GM21717 (cell line): ENCODE measurements around the gene PIAS1.

Experiments
- ATAC-seq: cut with Tn5 transposase; IDR thresholded peaks from one replicate; pipeline ENCODE4 v1.9.1; 2021; ENCODE audit warnings: mild to moderate bottlenecking, moderate library complexity; ENCODE audit not compliant: unreplicated experiment

The PIAS1 gene

DNA sequence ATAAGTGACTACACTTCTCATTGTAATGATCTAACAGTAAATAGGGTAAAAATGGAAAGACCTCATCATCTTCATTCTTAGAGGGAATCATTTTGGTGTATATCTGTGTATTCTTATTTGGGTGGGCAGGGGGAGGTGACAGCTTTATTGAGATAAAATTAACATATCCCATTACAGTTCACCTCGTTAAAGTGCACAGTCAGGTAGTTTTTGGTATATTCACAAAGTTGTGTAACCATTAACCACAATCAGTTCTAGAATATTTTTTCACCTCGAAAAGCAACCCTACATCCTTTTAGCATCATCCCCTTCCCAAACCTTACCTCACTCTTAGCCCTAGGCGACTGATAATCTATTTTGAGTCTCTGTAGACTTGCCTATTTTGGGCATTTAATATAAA, 8.1 kb downstream of the PIAS1 start:
- ATAC-seq = no peak

DNA sequence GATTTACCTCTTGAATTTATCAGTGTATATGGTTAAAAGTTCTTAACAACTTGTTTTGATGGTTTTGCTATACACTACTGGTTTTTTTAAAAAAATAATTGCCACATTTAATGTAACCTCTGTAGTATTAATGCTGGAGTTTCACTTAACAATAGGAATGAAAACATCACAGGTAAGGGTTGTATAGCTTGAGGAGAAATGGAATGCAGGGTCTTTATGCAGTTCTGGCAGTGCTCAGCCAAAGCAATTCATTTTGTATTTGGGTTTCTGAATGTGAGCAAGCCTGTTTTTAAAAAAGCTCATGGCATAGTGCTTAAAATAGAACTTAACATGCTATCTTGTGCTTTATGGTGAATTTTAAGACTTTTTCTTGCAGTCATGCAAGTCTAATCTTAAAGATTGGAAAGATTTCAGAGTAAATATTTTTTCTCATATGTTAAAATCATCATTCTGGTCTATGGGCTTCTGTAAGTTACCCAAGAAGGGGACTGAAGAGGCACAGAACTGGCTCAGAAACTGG, 8.9 kb downstream of the PIAS1 start:
- ATAC-seq = no peak

DNA sequence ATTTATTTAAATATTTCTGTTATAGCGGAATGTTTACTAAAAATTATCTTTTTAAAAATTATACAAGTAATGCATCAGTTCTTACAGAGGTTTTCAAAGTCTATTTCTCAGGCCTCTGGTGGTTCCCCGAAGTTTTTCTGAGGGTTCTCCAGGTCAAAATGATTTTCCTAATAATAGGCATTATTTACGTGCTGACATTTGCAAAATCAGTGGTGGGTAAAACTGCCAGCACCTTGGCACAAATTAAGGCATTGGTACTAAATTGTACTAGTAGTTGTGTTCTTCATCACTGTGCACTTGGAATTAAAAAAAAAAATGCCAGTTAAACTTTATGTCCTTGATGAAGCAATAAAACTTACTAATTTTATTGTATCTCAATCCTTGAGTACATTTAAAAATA, 9.5 kb downstream of the PIAS1 start:
- ATAC-seq = no peak

DNA sequence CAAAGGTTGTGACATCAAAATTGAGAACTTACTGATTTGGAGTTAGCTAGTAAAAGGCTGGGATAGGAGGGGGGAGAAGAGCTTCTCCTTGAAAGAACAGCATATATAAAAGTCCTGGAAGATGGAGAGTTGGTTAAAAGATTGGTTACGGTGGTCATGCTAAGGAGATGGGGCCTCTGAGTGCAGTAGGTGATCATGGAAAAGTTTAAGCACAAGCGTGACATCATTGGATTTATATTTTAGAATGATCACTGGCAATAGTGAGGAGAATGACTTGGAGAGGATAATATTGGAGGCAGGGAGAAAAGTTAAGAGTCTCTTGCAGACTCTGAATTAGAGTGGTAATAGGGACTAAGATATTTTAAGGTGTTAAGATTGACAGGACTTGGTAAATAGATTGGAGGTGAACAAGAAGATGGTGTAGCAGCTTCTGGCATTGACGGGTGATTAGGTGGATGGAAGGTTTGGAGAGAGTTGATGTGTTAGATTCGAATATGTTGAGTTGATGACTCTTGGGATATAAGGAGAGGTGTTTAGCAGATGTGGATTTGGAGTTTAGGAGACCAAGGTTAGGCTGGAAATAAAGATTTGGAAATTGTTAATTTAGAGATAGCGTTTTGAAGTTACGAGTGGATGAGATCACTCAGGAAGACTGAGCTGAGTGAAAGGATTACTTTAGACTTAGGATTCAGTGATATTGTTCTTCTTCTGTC, 19.6 kb downstream of the PIAS1 start:
- no peak for ATAC-seq

DNA sequence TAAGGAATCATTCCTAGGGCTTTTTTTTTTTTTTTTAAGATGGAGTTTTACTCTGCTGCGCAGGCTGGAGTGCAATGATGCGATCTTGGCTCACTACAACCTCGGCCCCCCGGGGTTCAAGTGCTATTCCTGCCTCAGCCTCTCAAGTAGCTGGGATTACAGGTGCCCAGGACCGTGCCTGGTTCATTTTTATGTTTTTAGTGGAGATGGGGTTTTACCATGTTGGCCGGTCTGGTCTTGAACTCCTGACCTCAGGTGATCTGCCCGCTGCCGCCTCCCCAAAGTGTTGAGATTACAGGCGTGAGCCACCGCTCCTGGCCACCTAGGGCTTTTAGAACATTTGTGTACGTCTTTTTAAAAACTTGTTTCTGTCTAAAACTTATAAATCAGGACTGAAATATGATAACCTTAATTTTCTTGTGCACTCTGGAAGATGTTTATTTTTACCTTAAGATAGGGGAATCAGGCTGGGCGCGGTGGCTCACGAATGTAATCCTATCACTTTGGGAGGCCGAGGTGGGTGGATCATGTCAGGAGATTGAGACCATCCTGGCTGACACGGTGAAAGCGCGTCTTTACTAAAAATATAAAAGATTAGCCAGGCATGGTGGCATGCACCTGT, 21.8 kb downstream of the PIAS1 start:
- ATAC-seq = no peak

GRCh38 chr15:68078365-68078764, 24.2 kb downstream of the PIAS1 start:
- ATAC-seq = no peak

DNA sequence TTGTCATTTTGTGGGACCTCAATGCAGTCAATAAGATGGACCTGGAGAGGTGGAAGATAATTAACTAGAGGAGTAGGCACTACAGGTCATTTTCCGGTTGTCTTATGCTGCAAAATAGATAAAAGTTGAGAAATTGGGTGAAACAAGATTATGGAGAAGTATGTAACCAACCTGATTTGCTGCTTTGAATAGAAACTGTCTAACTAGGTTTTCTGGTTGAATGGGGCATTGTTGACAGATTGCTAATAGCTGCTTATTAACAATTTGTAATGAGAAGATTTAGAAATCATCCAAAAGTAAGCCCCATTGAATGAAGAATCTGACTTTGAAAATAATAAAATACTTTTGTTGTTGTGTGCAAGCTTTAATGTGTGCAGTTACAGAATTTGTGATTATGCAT, 26.2 kb downstream of the PIAS1 start:
- ATAC-seq = no peak

GRCh38 chr15:68080783-68081182, 26.7 kb downstream of the PIAS1 start:
- no peak for ATAC-seq

- no peak for ATAC-seq
Measured at GRCh38 chr15:68081869-68082505, 27.9 kb downstream of the PIAS1 start.

DNA sequence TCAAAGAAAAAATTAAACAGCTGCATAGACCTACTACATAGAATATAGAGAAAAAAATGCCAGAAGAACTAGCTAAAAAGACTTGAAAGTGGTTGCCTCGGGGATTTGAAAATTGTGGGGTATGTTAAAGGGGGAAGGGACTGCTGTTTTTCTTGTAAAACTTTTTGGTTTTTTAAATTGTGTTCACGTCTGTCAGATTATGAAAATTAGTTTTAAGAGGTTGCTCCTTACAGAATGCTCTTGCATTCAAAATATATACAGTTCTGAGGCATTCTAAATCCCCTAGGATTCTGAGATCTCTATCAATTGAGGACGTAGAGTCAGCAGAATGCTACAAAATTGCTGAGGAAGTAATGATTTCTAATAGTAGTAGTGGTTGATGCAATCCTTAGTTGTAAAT, 28.6 kb downstream of the PIAS1 start:
- no peak for ATAC-seq

GRCh38 chr15:68083463-68083862, 29.3 kb downstream of the PIAS1 start:
- no peak for ATAC-seq

DNA sequence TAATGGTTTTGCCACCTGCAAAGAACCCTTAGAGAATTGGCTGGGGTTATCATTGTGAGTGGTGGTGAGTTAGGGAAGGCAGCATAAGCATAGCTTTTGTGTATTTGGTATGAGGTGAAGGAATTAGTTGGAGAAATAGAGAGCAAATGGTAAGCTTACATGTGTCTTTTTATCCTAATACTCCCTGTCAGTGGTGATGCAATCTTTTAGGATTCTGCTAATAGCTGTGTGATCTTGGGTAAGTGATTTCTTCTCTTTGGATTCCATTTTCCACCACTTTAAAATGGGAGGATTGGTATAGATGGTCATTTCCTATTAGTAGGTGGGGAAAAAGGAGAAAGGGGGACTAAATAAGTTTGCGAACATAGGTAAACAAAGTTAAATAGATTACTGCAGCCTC, 30.9 kb downstream of the PIAS1 start:
- no peak for ATAC-seq

GRCh38 chr15:68091743-68092142, 37.6 kb downstream of the PIAS1 start:
- no peak for ATAC-seq

- ATAC-seq = no peak
Measured at GRCh38 chr15:68096099-68096498, 42.0 kb downstream of the PIAS1 start.

DNA sequence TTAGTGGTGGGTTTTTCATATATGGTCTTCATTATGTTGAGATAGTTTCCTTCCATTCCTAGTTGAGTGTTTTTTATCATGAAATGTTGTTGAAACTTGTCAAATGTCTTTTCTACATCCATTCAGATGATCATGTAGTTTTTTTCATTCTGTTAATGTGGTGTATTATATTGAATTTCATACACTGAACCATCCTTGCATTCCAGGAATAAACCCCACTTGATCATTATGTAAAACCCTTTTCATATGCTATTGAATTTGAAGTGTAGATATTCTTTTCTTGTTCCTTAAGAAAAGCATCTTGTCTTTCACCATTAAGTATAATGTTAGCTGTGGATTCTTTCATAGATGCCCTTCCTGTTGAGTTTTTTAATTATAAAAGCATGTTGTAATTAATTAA, 42.9 kb downstream of the PIAS1 start:
- ATAC-seq = no peak

DNA sequence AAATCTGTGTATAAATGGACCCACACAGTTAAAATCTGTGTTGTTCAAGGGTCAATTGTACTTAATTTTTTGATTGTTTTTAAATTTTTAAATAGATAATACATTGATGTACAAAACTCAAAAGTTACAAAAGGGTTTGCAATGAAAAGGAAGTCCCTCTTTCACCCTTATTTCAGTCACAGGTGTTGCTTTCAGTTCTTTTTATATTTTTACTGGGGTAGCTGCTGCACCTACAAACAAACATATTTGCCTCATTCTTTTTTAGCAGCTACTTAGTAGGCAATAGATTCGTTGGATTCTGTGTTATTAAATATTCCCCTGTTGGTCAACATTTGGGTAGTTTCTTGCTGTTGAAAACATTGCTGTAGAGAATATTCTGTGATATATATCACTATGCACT, 44.4 kb downstream of the PIAS1 start:
- ATAC-seq = no peak

GRCh38 chr15:68100194-68100593, 46.1 kb downstream of the PIAS1 start:
- no peak for ATAC-seq

GRCh38 chr15:68103603-68104002, 49.5 kb downstream of the PIAS1 start:
- no peak for ATAC-seq

GRCh38 chr15:68106656-68107055, 52.5 kb downstream of the PIAS1 start:
- ATAC-seq = no peak

DNA sequence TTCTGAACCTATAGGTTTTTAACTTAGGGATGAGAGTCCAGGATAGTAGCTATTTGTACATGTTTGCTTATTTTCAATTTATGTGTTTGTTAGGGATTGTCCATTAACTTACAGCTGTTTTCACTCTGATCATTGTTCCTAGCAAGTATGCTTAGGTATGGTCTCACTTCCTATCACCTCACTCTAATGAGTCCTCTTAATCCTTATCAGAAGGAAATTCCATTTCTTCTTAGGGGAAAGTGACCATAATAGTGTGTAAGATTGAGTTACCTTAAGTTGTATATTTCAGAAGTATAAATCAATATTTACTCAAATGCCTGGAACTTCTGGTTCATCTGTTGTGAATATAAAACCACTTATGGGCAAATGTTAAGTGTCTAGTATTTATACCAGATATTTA, 53.0 kb downstream of the PIAS1 start:
- ATAC-seq = no peak

GRCh38 chr15:68112706-68113105, 58.6 kb downstream of the PIAS1 start:
- ATAC-seq = no peak

DNA sequence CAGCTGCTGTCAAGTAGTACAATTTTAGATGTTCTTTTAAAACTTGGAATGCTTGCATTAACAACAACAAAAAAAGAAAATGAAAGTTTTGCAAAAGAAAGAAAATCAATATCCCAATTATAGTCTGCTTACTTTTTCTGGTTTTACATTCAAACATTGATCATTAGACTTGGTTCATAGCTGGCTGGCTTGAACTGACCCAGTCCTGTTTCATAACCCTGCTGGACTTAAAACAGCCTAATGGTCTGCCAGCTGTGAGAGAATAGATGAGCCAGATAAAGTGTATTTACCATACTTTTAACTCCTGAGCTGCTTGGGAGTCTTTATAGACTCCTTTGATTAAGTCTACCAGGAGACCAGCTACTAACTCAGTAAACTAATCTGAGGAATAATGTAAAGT, 59.2 kb downstream of the PIAS1 start:
- ATAC-seq = no peak
